Measurements from ENCODE around the gene C11orf21. TPM values are rescaled to one million over a fixed set of nuclear protein-coding genes. Genes with fewer than 3 reads are reported as not detected.

C11orf21 gene
- total and polyA plus RNA-seq, 2 of the 8 experiments (the other 6 are each of a cell fraction or from before 2014, with no cell fraction given): not detected

DNA sequence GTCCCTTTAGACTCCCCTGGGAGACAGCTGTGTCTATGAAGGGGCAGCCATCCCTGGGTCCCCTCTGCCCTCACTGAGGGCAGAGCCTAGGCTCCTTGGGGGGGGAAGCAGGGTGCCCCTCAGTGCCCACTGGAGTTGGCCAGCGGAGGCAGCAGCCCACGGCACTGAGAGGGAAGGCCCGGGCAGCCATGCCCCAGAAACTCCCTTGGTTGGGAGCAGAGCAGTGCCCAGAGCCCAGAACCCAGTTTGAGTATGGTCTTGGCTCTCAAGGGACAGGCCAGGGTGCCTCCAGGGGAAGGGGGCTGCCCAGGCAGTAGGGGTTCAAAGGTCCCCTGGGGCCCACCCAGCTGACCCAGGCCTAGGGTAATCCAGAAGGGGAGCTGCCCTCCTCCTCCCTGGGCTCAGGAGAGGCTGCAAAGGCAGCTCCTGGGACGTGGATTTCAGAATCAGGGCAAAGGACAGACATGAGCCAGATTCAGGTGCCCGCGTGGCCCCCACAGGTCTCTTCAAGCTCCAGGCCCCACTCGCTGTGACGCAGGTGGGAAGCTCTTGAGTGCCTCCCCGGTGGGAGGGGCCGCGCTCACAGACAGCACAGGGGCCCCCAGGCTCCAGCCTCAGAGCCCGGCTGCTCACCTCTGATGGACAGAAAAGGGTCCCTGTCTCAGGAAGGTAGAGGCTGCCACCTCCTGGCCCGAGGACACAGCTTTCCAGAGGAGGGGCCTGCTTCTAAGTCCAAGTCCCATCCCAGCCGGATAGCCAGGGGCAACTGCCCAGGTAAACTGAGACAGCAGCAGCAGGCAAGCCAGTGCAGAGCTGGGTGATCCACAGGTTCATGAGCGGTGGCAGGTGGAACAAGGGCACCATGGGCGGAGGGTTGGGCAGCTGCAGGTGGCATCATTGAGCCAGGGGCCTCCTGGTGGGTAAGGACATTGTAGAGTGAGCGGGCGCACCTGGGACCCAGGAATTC lies 2.6 kb downstream of the C11orf21 start:
- H4K91ac ChIP-seq (replicated peaks; ENCODE audit: insufficient read length, low read length): no peak overlapping the region
- H3K23me2 ChIP-seq (ENCODE audit: low read depth, low read length): no peaks in the 10 kb centered on the region
- H2BK120ac ChIP-seq (replicated peaks; ENCODE audit: low read depth, low read length): no peak overlapping the region
- H2AK5ac ChIP-seq (ENCODE audit: low read depth, low read length): no peak overlapping the region
- peak overlapping the region; percentile 38 for H3K4ac ChIP-seq (replicated peaks; ENCODE audit: insufficient read length, low read depth, low read length)
- no peak overlapping the region for H3K4me3 ChIP-seq (ENCODE audit: extremely low read depth in 1 of 4, insufficient read depth in 2 of 4, low read depth in 3 of 4, low read length in 4 of 4)
- no peak overlapping the region for H2BK12ac ChIP-seq (ENCODE audit: low read depth, low read length)
- ChIA-PET POLR2A (ENCODE audit: partially characterized antibody) (interaction anchor here (1.7 kb wide), 1 partner anchor 102 kb away, joined by 5 read pairs; the partner anchor contains the start of gene TSSC4), CTCF (ENCODE audit: partially characterized antibody) (interaction anchor here (0.6 to 14.9 kb wide), 37 partner anchors 10 to 430 kb away, joined by 3 to 333 read pairs (median 5); partner anchors contain the start of gene TH)
- no peak overlapping the region for H3K56ac ChIP-seq (replicated peaks; ENCODE audit: insufficient read length, low read depth, low read length)
- H3K9me3 ChIP-seq (ENCODE audit: insufficient read depth in 2 of 2, low read depth in 1 of 2, low read length in 1 of 2): no peaks in the 10 kb centered on the region
- WGBS, 2 experiments (ENCODE audit: extremely low coverage in 1 of 2, insufficient coverage in 1 of 2, insufficient read length in 1 of 2, insufficient replicate concordance in 2 of 2, low coverage in 1 of 2, low lambda C conversion rate in 2 of 2, missing lambda C conversion rate in 1 of 2): 61% methylated on average over 15 of the region's 18 CpGs; no CpG with 5 or more reads in 1 of the 2 experiments
- H3K23ac ChIP-seq (ENCODE audit: insufficient read length): no peak overlapping the region
- no peak overlapping the region for H3K9ac ChIP-seq (replicated peaks in 1 of 4; ENCODE audit: extremely low read depth in 1 of 4, low read depth in 3 of 4, low read length in 3 of 4)
- peak; percentile 25 to 68 for DNase-seq (ENCODE audit: low read depth in 1 of 2, low spot score in 2 of 2)
- no peak overlapping the region for H2BK5ac ChIP-seq (ENCODE audit: low read depth, low read length)
- no peak overlapping the region for H3K18ac ChIP-seq (ENCODE audit: extremely low read depth, low read length)
- no peaks in the 10 kb centered on the region for H3K4me1 ChIP-seq (replicated peaks in 1 of 4; ENCODE audit: control insufficient read depth in 3 of 4, insufficient read depth in 4 of 4, low read length in 3 of 4)
- no peak overlapping the region for H3K4me2 ChIP-seq (ENCODE audit: insufficient read depth in 1 of 2, low read depth in 2 of 2, low read length in 2 of 2)
- FAIRE-seq: no peak
- TF ChIP-seq CEBPB (IDR thresholded peaks at IDR 0.05; ENCODE audit: low read depth, low read length): no peak
- TF ChIP-seq RAD21 (IDR thresholded peaks at IDR 0.05 in 1 of 2, conservative IDR thresholded peaks at IDR 0.05 in 1 of 2; ENCODE audit: low read depth in 2 of 2, low read length in 2 of 2): peak; percentile 92
- TF ChIP-seq, protein P1, sequence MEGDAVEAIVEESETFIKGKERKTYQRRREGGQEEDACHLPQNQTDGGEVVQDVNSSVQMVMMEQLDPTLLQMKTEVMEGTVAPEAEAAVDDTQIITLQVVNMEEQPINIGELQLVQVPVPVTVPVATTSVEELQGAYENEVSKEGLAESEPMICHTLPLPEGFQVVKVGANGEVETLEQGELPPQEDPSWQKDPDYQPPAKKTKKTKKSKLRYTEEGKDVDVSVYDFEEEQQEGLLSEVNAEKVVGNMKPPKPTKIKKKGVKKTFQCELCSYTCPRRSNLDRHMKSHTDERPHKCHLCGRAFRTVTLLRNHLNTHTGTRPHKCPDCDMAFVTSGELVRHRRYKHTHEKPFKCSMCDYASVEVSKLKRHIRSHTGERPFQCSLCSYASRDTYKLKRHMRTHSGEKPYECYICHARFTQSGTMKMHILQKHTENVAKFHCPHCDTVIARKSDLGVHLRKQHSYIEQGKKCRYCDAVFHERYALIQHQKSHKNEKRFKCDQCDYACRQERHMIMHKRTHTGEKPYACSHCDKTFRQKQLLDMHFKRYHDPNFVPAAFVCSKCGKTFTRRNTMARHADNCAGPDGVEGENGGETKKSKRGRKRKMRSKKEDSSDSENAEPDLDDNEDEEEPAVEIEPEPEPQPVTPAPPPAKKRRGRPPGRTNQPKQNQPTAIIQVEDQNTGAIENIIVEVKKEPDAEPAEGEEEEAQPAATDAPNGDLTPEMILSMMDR (IDR thresholded peaks at IDR 0.05; ENCODE audit: control extremely low read depth in 1 of 3, insufficient read depth in 1 of 3, low read depth in 1 of 3, low read length in 3 of 3): peak; percentile 77 to 87 (median 80)
- TF ChIP-seq FOSL1 (IDR thresholded peaks at IDR 0.05; ENCODE audit: insufficient read depth, low read depth, low read length): no peak
- H3K79me1 ChIP-seq (ENCODE audit: low read depth, low read length): no peaks in the 10 kb centered on the region
- H4K8ac ChIP-seq (ENCODE audit: extremely low read depth, insufficient read depth, low read length): no peak overlapping the region
- no peak overlapping the region for H2BK15ac ChIP-seq (ENCODE audit: low read length)
- no peaks in the 10 kb centered on the region for H3K36me3 ChIP-seq (ENCODE audit: control insufficient read depth in 2 of 4, insufficient read depth in 4 of 4, low read length in 3 of 4)
- no peak overlapping the region for H4K5ac ChIP-seq (ENCODE audit: insufficient read length, low read depth, low read length)
- no peak overlapping the region for H3K27ac ChIP-seq (ENCODE audit: low read depth, low read length)
- H3K27me3 ChIP-seq (replicated peaks in 1 of 4; ENCODE audit: control insufficient read depth in 3 of 4, extremely low read depth in 1 of 4, insufficient read depth in 3 of 4, low read length in 3 of 4): peaks cover 0 to 2% (median 0%) of the 10 kb centered on the region in 4 experiments; a peak in 1 of 7 replicates
- H3K14ac ChIP-seq (ENCODE audit: insufficient read length): no peak overlapping the region
- H4K20me1 ChIP-seq (replicated peaks in 1 of 2; ENCODE audit: control insufficient read depth in 1 of 2, insufficient read depth in 2 of 2, low read length in 2 of 2): peaks cover 0 to 2% of the 10 kb centered on the region in 2 experiments
- no peak overlapping the region for H2AFZ ChIP-seq (ENCODE audit: low read length)
- no peak overlapping the region for H2BK20ac ChIP-seq (ENCODE audit: low read length)
- no peaks in the 10 kb centered on the region for H3K79me2 ChIP-seq (ENCODE audit: control insufficient read depth in 1 of 2, insufficient read depth in 2 of 2, low read length in 2 of 2)

Data from H1 (cell line).